Measurements from ENCODE around the gene ARL13A. TPM values are rescaled to one million over a fixed set of nuclear protein-coding genes. Genes with fewer than 3 reads are reported as not detected.

Gene ARL13A
- total RNA-seq, 1 experiment from 2014 or later: not detected

DNA sequence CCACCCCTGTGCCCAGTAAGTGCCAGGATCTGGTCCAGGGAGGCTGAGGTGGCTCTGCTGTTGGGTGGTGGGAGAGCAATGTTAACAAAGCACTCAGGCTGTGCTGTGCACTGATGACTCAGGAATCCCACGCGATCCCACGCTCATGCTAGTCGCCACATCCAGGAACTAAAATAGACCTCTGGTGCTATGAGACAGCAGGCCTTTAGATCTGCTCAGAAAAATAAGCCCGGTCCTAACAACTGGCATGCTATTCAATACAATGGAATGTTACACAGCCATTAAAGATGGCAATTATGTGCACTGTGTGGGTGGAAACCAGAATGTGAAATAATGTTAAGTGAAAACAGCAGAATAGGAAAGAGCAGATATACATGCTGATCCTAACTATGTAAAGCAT, 26.0 kb downstream of the ARL13A start:
- Histone ChIP-seq H3K4me1 (ENCODE audit: control insufficient read depth, insufficient read depth, low read length) (no peaks in the 10 kb centered on the region), H3K27me3 (ENCODE audit: control insufficient read depth, insufficient read depth, low read length) (no peaks in the 10 kb centered on the region), H3K36me3 (ENCODE audit: control insufficient read depth, insufficient read depth, low read length) (no peaks in the 10 kb centered on the region; the same call in 1 of the 2 replicates), H3K9me3 (ENCODE audit: control insufficient read depth, insufficient read depth, low read depth, low read length) (no peaks in the 10 kb centered on the region), H3K27ac (ENCODE audit: low read length) (no peak overlapping the region), H3K4me3 (ENCODE audit: low read depth in 2 of 2, low read length in 2 of 2) (no peak overlapping the region)
- POLR2A ChIA-PET: no interaction called here
- in situ Hi-C loops (cut with HindIII; ENCODE audit: low pct_unique_long_range_greater_than_20kb, low sequenced_read_pairs): no loop called here
- CTCF ChIA-PET: no interaction called here
- peak; percentile 33; the same call in 1 of the 2 replicates for ATAC-seq
- BruUV-seq (replicated peaks): no TSS peak
- no peak for DNase-seq (ENCODE audit: low read depth, low spot score)
- no peak for TF ChIP-seq POLR2AphosphoS5 (IDR thresholded peaks at IDR 0.05; ENCODE audit: low read depth, low read length)
- no peak for TF ChIP-seq SIN3A (IDR thresholded peaks at IDR 0.05; ENCODE audit: borderline replicate concordance, insufficient read depth, low read depth, low read length)
- TF ChIP-seq TCF7L2 (IDR thresholded peaks at IDR 0.05; ENCODE audit: low read depth, low read length): no peak
- TF ChIP-seq, protein P1, sequence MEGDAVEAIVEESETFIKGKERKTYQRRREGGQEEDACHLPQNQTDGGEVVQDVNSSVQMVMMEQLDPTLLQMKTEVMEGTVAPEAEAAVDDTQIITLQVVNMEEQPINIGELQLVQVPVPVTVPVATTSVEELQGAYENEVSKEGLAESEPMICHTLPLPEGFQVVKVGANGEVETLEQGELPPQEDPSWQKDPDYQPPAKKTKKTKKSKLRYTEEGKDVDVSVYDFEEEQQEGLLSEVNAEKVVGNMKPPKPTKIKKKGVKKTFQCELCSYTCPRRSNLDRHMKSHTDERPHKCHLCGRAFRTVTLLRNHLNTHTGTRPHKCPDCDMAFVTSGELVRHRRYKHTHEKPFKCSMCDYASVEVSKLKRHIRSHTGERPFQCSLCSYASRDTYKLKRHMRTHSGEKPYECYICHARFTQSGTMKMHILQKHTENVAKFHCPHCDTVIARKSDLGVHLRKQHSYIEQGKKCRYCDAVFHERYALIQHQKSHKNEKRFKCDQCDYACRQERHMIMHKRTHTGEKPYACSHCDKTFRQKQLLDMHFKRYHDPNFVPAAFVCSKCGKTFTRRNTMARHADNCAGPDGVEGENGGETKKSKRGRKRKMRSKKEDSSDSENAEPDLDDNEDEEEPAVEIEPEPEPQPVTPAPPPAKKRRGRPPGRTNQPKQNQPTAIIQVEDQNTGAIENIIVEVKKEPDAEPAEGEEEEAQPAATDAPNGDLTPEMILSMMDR (IDR thresholded peaks at IDR 0.05): no peak
- TF ChIP-seq REST (IDR thresholded peaks at IDR 0.05; ENCODE audit: insufficient read depth in 1 of 2, low read depth in 2 of 2, low read length in 1 of 2): no peak
- intact Hi-C loops (cut with micrococcal nuclease; ENCODE audit: unreplicated experiment): no loop called here

- Histone ChIP-seq H3K4me1 (ENCODE audit: control insufficient read depth, insufficient read depth, low read length) (no peaks in the 10 kb centered on the region), H3K4me3 (ENCODE audit: low read depth in 2 of 2, low read length in 2 of 2) (no peak overlapping the region), H3K27me3 (ENCODE audit: control insufficient read depth, insufficient read depth, low read length) (no peaks in the 10 kb centered on the region), H3K27ac (ENCODE audit: low read length) (no peak overlapping the region), H3K9me3 (ENCODE audit: control insufficient read depth, insufficient read depth, low read depth, low read length) (no peaks in the 10 kb centered on the region), H3K36me3 (ENCODE audit: control insufficient read depth, insufficient read depth, low read length) (no peaks in the 10 kb centered on the region; the same call in 1 of the 2 replicates)
- ATAC-seq (no peak), DNase-seq (ENCODE audit: low read depth, low spot score) (no peak)
- CTCF ChIA-PET: no interaction called here
- POLR2A ChIA-PET: no interaction called here
- intact Hi-C loops (cut with micrococcal nuclease; ENCODE audit: unreplicated experiment): no loop called here
- in situ Hi-C loops (cut with HindIII; ENCODE audit: low pct_unique_long_range_greater_than_20kb, low sequenced_read_pairs): no loop called here
- TF ChIP-seq POLR2AphosphoS5 (IDR thresholded peaks at IDR 0.05; ENCODE audit: low read depth, low read length): no peak
- TF ChIP-seq SIN3A (IDR thresholded peaks at IDR 0.05; ENCODE audit: borderline replicate concordance, insufficient read depth, low read depth, low read length): no peak
- no peak for TF ChIP-seq REST (IDR thresholded peaks at IDR 0.05; ENCODE audit: insufficient read depth in 1 of 2, low read depth in 2 of 2, low read length in 1 of 2)
- TF ChIP-seq, protein P1 (IDR thresholded peaks at IDR 0.05): no peak
- TF ChIP-seq TCF7L2 (IDR thresholded peaks at IDR 0.05; ENCODE audit: low read depth, low read length): no peak
- no TSS peak for BruUV-seq (replicated peaks)
These were observed 29.9 kb downstream of the ARL13A start for GRCh38 chrX:100999451-100999850.
